ENCODE measurements around the gene SLC41A3.

SLC41A3 gene

DNA sequence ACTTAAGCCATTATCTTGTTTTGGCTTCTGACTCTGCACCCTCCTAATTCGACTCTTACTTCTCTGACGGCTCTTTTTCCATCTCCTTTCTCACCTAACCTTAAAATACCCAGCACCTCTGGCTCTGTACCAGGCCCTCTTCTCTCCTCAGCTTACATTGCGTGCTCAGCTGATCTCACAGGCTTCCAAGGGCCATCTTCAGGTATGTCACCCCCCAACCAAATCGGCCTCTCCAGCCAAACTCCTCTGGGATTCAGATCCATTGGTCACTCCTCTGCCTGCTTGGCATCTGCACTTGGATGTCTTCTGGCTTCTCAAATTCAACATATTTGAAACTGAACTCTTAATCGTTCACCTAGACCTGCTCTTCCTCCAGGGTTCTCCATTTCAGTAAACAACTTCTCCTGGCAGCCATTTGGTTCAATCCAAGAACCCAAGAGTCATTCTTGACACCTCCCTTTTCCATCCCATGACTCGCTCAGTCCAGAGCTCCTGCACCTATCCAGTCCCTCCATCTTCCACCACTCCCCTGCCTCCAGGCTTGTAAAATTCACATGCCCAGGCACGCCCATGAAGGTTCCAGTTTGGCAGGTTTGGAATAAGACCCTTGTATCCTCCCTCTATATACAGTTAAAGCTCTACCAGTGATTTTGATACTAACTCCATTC lies 35.2 kb upstream of the SLC41A3 start:
- DNase-seq = peak; percentile 40

DNA sequence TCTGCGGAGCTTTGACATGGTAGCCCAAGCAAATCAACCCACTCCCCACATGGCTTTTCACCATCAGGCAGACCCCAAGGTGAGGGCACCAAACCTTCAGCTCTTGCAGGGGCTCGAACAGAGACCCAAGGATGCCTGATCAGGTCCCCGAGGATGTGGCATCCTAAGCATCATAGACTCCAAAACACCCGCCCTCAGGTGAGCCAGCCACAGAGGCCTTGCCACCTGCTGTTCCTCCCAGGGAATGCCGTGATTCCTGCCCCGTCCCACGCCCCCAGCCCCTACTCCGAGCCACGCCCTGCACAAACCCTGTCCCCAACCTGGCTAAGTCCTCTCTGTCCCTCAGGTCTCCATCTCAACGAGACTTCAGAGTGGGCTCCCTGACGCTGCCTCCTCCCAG lies 34.7 kb upstream of the SLC41A3 start:
- no peak for DNase-seq

DNA sequence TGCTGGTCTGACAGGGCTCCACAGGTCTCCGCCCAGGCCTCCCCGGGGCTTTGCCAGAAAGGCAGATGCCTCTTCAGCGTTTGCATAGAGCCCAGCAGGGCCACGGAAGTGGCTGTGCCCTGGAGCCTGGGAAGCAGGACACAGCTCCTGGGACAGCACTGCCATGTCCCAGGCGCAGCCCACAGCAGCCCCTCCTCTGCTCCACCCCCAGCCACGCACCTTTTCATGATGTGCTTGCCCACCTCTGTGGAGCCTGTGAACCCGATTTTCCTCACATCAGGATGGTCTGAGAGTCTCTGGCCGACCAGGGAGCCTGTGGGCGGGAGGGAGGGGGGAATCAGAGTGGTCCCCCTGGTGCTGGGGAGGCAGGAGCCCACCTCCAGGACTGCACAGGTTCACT lies 33.9 kb upstream of the SLC41A3 start:
- DNase-seq = no peak

DNA sequence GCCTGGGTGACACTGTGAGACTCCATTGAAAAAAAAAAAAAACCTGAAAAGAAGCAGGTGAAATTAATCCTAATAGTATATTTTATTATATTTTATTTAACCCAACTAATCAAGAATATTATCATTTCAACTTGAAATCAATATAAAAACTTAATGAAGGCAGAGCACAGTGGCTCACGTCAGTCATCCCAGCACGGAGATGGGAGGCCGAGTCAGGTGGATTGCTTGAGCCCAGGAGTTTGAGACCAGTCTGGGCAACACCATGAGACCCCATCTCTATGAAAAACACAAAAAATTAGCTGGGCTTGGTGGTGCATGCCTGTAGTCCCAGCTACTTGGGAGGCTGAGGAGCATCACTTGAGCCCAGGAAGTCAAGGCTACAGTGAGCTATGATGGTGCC lies 33.3 kb upstream of the SLC41A3 start:
- DNase-seq = no peak

DNA sequence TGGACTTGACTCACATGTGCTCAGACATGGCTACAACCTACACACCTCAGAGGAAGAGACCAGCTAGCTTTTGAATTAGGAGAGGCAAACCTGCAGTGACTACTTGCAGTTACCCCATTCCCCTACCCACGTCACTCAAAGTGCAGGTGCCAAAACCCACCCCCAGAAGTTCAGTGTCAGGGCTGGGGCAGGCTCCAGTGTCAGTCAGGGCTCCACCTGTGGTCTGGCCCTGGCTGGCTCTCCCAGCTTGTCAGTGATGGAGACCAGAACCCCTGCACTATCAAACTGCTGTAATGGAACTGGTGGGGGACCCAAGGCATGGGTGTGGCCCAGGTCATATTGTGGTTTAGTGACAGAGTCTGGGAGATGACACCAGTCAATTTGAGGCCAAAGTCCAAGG lies 32.6 kb upstream of the SLC41A3 start:
- DNase-seq = no peak

GRCh38 chr3:126114443-126115386 lies 30.8 kb upstream of the SLC41A3 start:
- no peak for DNase-seq

- no peak for DNase-seq
These were observed 30.0 kb upstream of the SLC41A3 start for GRCh38 chr3:126113733-126114442.

DNA sequence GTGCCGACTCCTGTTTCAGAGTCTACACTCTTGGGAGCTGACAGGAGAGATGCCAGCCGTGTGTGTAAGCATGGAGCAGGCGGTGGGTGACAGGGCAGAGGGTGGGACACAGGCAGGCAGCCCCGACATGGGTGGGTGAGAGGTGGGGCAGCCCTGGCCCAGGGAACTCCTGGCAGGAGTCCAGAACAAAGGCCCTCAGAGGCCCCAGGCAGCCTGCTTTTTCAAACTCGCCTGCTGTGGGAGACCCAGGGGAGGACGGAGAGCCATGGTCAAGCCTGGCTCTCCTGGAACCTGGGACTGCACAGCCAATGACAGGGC lies 29.3 kb upstream of the SLC41A3 start:
- DNase-seq = no peak

GRCh38 chr3:126112531-126113237 lies 28.8 kb upstream of the SLC41A3 start:
- DNase-seq = no peak

- DNase-seq = no peak
These were observed 27.9 kb upstream of the SLC41A3 start for GRCh38 chr3:126111566-126112475.

- no peak for DNase-seq
These were observed 27.2 kb upstream of the SLC41A3 start for GRCh38 chr3:126111126-126111551.

- no peak for DNase-seq
These were observed 26.7 kb upstream of the SLC41A3 start for GRCh38 chr3:126110431-126111125.

- no peak for DNase-seq
These were observed 25.9 kb upstream of the SLC41A3 start for GRCh38 chr3:126109880-126110235.

DNA sequence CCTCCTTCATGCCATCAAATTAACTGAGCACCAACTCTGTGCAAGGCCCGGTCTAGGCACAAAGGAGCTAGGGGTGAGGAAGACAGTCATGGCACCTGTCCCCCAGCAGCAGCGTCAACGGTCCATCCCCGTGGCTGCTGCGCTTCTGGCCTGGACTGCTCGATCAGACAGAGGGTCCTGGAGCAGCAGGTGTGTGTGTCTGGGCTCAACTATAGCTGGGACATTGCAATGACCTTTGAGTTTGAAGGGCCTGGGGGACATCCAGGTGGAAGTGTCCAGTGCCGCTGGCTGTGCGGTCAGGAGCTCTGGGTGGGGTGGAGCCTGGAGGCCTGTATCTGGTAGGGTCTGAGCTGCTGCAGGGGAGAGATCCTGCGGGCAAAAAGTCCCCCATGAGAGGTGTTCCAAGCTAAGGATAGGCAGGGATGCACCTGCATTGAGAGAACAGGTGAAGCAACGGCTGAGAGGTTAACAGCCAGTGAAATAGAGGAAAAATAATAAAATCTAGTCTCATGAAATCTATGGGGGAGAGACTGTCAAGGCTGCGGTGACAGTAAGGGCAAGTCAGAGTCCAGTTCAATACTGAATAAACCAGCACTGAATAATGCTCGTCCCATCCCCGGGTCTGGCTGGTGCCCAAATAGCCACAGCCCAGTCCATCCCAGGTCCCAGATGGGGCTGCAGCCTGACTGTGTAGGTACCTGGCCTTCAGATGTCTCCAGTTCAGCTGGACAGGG lies 25.4 kb upstream of the SLC41A3 start:
- no peak for DNase-seq

- no peak for DNase-seq
These were observed 24.7 kb upstream of the SLC41A3 start for GRCh38 chr3:126108676-126109050.

GRCh38 chr3:126107957-126108675 lies 24.2 kb upstream of the SLC41A3 start:
- no peak for DNase-seq

- DNase-seq = no peak
These were observed 23.4 kb upstream of the SLC41A3 start for GRCh38 chr3:126107203-126107939.

GRCh38 chr3:126106336-126107202 lies 22.6 kb upstream of the SLC41A3 start:
- DNase-seq = no peak

Measured in DMS79 treated with DMSO at 0.1 percent for 48 hours (cell line).